MM.1S (cell line): Measurements from ENCODE around the gene TSPYL2.

ENCODE experiments used
- EZH2 ChIP-seq: fragments of 300-600 bp; sonication (generic); optimal IDR thresholded peaks from 2 replicates; pipeline ENCODE3; 2017; ENCODE audit warnings: low read depth, mild to moderate bottlenecking, antibody characterized with exemption, low read length, mixed read lengths
- TF ChIP-seq, protein P1 (sequence below): fragments of 300-600 bp; sonication (generic); IDR thresholded peaks from 2 replicates; pipeline ENCODE4 v1.5.1; 2016; ENCODE audit warnings: antibody characterized with exemption, low read length, mixed read lengths

DNA sequence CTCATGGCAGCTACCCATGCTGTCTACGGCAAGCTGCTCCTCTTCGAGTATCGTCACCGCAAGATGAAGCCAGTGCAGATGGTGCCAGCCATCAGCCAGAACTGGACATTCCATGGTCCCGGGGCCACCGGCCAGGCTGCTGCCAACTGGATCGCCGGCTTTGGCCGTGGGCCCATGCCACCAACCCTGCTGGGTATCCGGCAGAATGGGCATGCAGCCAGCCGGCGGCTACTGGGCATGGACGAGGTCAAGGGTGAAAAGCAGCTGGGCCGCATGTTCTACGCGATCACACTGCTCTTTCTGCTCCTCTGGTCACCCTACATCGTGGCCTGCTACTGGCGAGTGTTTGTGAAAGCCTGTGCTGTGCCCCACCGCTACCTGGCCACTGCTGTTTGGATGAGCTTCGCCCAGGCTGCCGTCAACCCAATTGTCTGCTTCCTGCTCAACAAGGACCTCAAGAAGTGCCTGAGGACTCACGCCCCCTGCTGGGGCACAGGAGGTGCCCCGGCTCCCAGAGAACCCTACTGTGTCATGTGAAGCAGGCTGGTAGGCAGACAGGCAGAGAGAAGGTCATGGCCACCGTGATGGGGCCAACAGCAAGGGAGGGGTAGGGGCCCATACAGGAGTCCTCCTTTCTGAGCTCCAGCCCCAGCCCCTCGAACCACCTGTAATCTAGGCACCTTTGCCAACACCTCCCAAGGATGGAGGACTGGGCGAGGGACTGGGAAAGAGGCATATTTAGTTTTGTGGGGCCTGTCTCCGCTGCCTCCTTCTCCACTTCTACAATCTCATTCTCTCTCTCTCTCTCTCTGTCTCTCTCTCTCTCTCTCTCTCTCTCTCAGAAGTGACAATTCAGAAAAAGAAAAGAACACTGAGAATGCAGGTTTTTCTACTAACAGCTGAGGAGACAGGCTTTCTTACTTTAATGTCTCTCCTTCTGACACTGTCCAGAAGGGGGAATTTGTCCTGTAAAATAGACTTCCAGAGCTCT, 4.7 kb upstream of the TSPYL2 start:
- TF ChIP-seq, protein P1, sequence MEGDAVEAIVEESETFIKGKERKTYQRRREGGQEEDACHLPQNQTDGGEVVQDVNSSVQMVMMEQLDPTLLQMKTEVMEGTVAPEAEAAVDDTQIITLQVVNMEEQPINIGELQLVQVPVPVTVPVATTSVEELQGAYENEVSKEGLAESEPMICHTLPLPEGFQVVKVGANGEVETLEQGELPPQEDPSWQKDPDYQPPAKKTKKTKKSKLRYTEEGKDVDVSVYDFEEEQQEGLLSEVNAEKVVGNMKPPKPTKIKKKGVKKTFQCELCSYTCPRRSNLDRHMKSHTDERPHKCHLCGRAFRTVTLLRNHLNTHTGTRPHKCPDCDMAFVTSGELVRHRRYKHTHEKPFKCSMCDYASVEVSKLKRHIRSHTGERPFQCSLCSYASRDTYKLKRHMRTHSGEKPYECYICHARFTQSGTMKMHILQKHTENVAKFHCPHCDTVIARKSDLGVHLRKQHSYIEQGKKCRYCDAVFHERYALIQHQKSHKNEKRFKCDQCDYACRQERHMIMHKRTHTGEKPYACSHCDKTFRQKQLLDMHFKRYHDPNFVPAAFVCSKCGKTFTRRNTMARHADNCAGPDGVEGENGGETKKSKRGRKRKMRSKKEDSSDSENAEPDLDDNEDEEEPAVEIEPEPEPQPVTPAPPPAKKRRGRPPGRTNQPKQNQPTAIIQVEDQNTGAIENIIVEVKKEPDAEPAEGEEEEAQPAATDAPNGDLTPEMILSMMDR: peak; percentile 24
- no peak for TF ChIP-seq EZH2
